ENCODE measurements around the gene PTH. TPM values are rescaled to one million over a fixed set of nuclear protein-coding genes. Genes with fewer than 3 reads are reported as not detected.

Gene PTH
- total and polyA plus RNA-seq, 8 donors = 0.24 to 0.43 (median 0.32) TPM; not detected in 5

GRCh38 chr11:13445588-13445987 lies 50.2 kb downstream of the PTH start:
- Histone ChIP-seq H3K4me3 (no peak overlapping the region), H3K27ac (no peak overlapping the region), H3K4me1 (peaks cover 4 to 18% of the 10 kb centered on the region in 2 donors), H3K9me3 (no peaks in the 10 kb centered on the region), H3K36me3 (no peaks in the 10 kb centered on the region), H3K27me3 (no peaks in the 10 kb centered on the region)
- intact Hi-C loops (cut with DNase I) = no loop called here
- no peak for ATAC-seq
- DNase-seq = no peak
- no peak for TF ChIP-seq CTCF (IDR thresholded peaks at IDR 0.05)

Other genes starting within 250 kb of the PTH start
- 10 to 100 TPM; 21.9 to 31.6 TPM for gene BMAL1, start 218.2 kb downstream of the PTH start, total RNA-seq
- gene BMAL1, start 218.2 kb downstream of the PTH start, polyA plus RNA-seq (ENCODE audit: insufficient read length in 6 of 6) = 10 to 100 TPM; 10.2 to 15.6 (median 11.8) TPM
- 10 to 100 TPM; 24.8 to 25.9 TPM for gene BTBD10, start 32.8 kb downstream of the PTH start, total RNA-seq
- 10 to 100 TPM; 31.8 to 39.9 (median 36.6) TPM for gene BTBD10, start 32.8 kb downstream of the PTH start, polyA plus RNA-seq (ENCODE audit: insufficient read length in 6 of 6)
- 10 to 100 TPM; 51.0 to 69.2 TPM for gene FAR1, start 172.7 kb upstream of the PTH start, total RNA-seq
- 100 to 1,000 TPM in 3 of 6 donors, 10 to 100 TPM in 3; 93.8 to 112 (median 100) TPM for gene FAR1, start 172.7 kb upstream of the PTH start, polyA plus RNA-seq (ENCODE audit: insufficient read length in 6 of 6)